Endothelial cell (in vitro differentiated cells): ENCODE measurements around the gene BACH2. TPM values are rescaled to one million over a fixed set of nuclear protein-coding genes. Genes with fewer than 3 reads are reported as not detected.

Experiments
- DNase-seq: peaks from one replicate; pipeline ENCODE4 v3.0.0; 2021; ENCODE audit warnings: low spot score
- H3K27ac Mint-ChIP-seq: one replicate; pipeline ENCODE4 v1.8.0; 2021; ENCODE audit warnings: mixed read lengths, inconsistent platforms; ENCODE audit not compliant: unreplicated experiment
- H3K27me3 Mint-ChIP-seq: one replicate; pipeline ENCODE4 v1.8.0; 2021; ENCODE audit warnings: mild to moderate bottlenecking, moderate library complexity, mixed read lengths, inconsistent platforms; ENCODE audit not compliant: unreplicated experiment
- H3K36me3 Mint-ChIP-seq: one replicate; pipeline ENCODE4 v1.8.0; 2021; ENCODE audit warnings: mild to moderate bottlenecking, low read depth, mixed read lengths, inconsistent platforms; ENCODE audit not compliant: unreplicated experiment
- H3K4me1 Mint-ChIP-seq: one replicate; pipeline ENCODE4 v1.8.0; 2021; ENCODE audit warnings: mild to moderate bottlenecking, mixed read lengths, inconsistent platforms; ENCODE audit not compliant: unreplicated experiment
- H3K4me3 Mint-ChIP-seq: one replicate; pipeline ENCODE4 v1.8.0; 2021; ENCODE audit warnings: mild to moderate bottlenecking, mixed read lengths, inconsistent platforms; ENCODE audit not compliant: unreplicated experiment
- H3K9me3 Mint-ChIP-seq: one replicate; pipeline ENCODE4 v1.8.0; 2021; ENCODE audit warnings: mixed read lengths, inconsistent platforms; ENCODE audit not compliant: unreplicated experiment
- CTCF ChIP-seq: fragments of 200-600 bp; sonication (generic); IDR thresholded peaks from one replicate; pipeline ENCODE4 v1.5.0; 2021; ENCODE audit warnings: antibody characterized with exemption; ENCODE audit not compliant: unreplicated experiment
- total RNA-seq: library from RNA; stranded (reverse); fragmentation: NEBNext Ultra II Directional; extraction: Animal tissue kit (Norgen Biotek cat#: 25700); gene quantifications from one replicate; pipeline ENCODE4 v1.2.1, GENCODE V29; 2021; ENCODE audit not compliant: unreplicated experiment

BACH2 gene
- total RNA-seq, 1 donor from 2014 or later = 3.9 TPM

- no peaks in the 10 kb centered on the region for H3K36me3 Mint-ChIP-seq
- TF ChIP-seq CTCF = no peak
- H3K9me3 Mint-ChIP-seq = no peaks in the 10 kb centered on the region
- H3K27ac Mint-ChIP-seq = no peak overlapping the region
- H3K4me1 Mint-ChIP-seq = peaks cover 22% of the 10 kb centered on the region
- no peaks in the 10 kb centered on the region for H3K27me3 Mint-ChIP-seq
- no peak for DNase-seq
- no peak overlapping the region for H3K4me3 Mint-ChIP-seq
Measured at GRCh38 chr6:90184334-90185298, 112.0 kb downstream of the BACH2 start.

- Mint-ChIP-seq H3K27me3 (no peaks in the 10 kb centered on the region), H3K4me3 (no peak overlapping the region), H3K36me3 (no peaks in the 10 kb centered on the region), H3K27ac (no peak overlapping the region), H3K9me3 (no peaks in the 10 kb centered on the region), H3K4me1 (peaks cover 22% of the 10 kb centered on the region)
- no peak for DNase-seq
- TF ChIP-seq CTCF = no peak
Measured at GRCh38 chr6:90183587-90184333, 112.9 kb downstream of the BACH2 start.

GRCh38 chr6:90180526-90180925, 116.1 kb downstream of the BACH2 start:
- TF ChIP-seq CTCF = no peak
- H3K27me3 Mint-ChIP-seq = no peaks in the 10 kb centered on the region
- peaks cover 26% of the 10 kb centered on the region for H3K4me1 Mint-ChIP-seq
- H3K27ac Mint-ChIP-seq = no peak overlapping the region
- no peaks in the 10 kb centered on the region for H3K36me3 Mint-ChIP-seq
- no peak for DNase-seq
- H3K4me3 Mint-ChIP-seq = no peak overlapping the region
- H3K9me3 Mint-ChIP-seq = no peaks in the 10 kb centered on the region

- no peak overlapping the region for H3K27ac Mint-ChIP-seq
- peak; percentile 84 for TF ChIP-seq CTCF
- DNase-seq = no peak
- peaks cover 19% of the 10 kb centered on the region for H3K4me1 Mint-ChIP-seq
- no peak overlapping the region for H3K4me3 Mint-ChIP-seq
- H3K27me3 Mint-ChIP-seq = no peaks in the 10 kb centered on the region
- no peaks in the 10 kb centered on the region for H3K36me3 Mint-ChIP-seq
- no peaks in the 10 kb centered on the region for H3K9me3 Mint-ChIP-seq
Measured at GRCh38 chr6:90179190-90180169, 117.2 kb downstream of the BACH2 start.
